ENCODE measurements around the gene BMP8A. TPM values are rescaled to one million over a fixed set of nuclear protein-coding genes. Genes with fewer than 3 reads are reported as not detected.

Gene BMP8A
- total RNA-seq, 1 donor from 2014 or later = 2.9 TPM

GRCh38 chr1:39540504-39541031, 49.1 kb downstream of the BMP8A start:
- Histone ChIP-seq H3K4me3 (no peak overlapping the region), H3K9me3 (no peaks in the 10 kb centered on the region), H3K27ac (no peak overlapping the region), H3K4me1 (no peaks in the 10 kb centered on the region), H3K36me3 (peaks cover 0 to 24% of the 10 kb centered on the region in 2 donors), H3K27me3 (no peaks in the 10 kb centered on the region)
- intact Hi-C loops (cut with DNase I) = no loop called here
- no peak for DNase-seq (ENCODE audit: extremely low spot score in 2 of 2)
- TF ChIP-seq POLR2A (IDR thresholded peaks at IDR 0.05) = no peak
- TF ChIP-seq POLR2AphosphoS5 (IDR thresholded peaks at IDR 0.05; ENCODE audit: insufficient read depth in 1 of 2, low read depth in 1 of 2) = peak in 1 of 2 donors; percentile 60
- no peak for TF ChIP-seq CTCF (IDR thresholded peaks at IDR 0.05)

GRCh38 chr1:39542924-39543323, 51.5 kb downstream of the BMP8A start:
- intact Hi-C loops (cut with DNase I) = no loop called here
- no peaks in the 10 kb centered on the region for H3K4me1 ChIP-seq
- no peak for DNase-seq (ENCODE audit: extremely low spot score in 2 of 2)
- TF ChIP-seq POLR2A (IDR thresholded peaks at IDR 0.05) = no peak
- no peak for TF ChIP-seq CTCF (IDR thresholded peaks at IDR 0.05)
- TF ChIP-seq POLR2AphosphoS5 (IDR thresholded peaks at IDR 0.05; ENCODE audit: insufficient read depth in 1 of 2, low read depth in 1 of 2) = no peak
- no peaks in the 10 kb centered on the region for H3K9me3 ChIP-seq
- peaks cover 0 to 33% of the 10 kb centered on the region in 2 donors for H3K36me3 ChIP-seq
- no peak overlapping the region for H3K4me3 ChIP-seq
- H3K27ac ChIP-seq = no peak overlapping the region
- no peaks in the 10 kb centered on the region for H3K27me3 ChIP-seq

- intact Hi-C loops (cut with DNase I) = no loop called here
- no peaks in the 10 kb centered on the region for H3K9me3 ChIP-seq
- no peak for TF ChIP-seq POLR2AphosphoS5 (IDR thresholded peaks at IDR 0.05; ENCODE audit: insufficient read depth in 1 of 2, low read depth in 1 of 2)
- TF ChIP-seq CTCF (IDR thresholded peaks at IDR 0.05) = no peak
- no peak for TF ChIP-seq POLR2A (IDR thresholded peaks at IDR 0.05)
- H3K4me3 ChIP-seq = no peak overlapping the region
- no peaks in the 10 kb centered on the region for H3K4me1 ChIP-seq
- H3K27ac ChIP-seq = no peak overlapping the region
- H3K36me3 ChIP-seq = peaks cover 0 to 33% of the 10 kb centered on the region in 2 donors
- no peaks in the 10 kb centered on the region for H3K27me3 ChIP-seq
- DNase-seq (ENCODE audit: extremely low spot score in 2 of 2) = no peak
Observed at GRCh38 chr1:39544327-39544726, 52.9 kb downstream of the BMP8A start.

- DNase-seq (ENCODE audit: extremely low spot score in 2 of 2) = no peak
- no peaks in the 10 kb centered on the region for H3K4me1 ChIP-seq
- no peak overlapping the region for H3K27ac ChIP-seq
- intact Hi-C loops (cut with DNase I) = no loop called here
- no peak for TF ChIP-seq POLR2AphosphoS5 (IDR thresholded peaks at IDR 0.05; ENCODE audit: insufficient read depth in 1 of 2, low read depth in 1 of 2)
- no peak for TF ChIP-seq CTCF (IDR thresholded peaks at IDR 0.05)
- TF ChIP-seq POLR2A (IDR thresholded peaks at IDR 0.05) = no peak
- no peak overlapping the region for H3K4me3 ChIP-seq
- no peaks in the 10 kb centered on the region for H3K27me3 ChIP-seq
- H3K9me3 ChIP-seq = no peaks in the 10 kb centered on the region
- H3K36me3 ChIP-seq = peaks cover 0 to 29% of the 10 kb centered on the region in 2 donors
Observed at GRCh38 chr1:39545531-39545930, 54.1 kb downstream of the BMP8A start.

- Histone ChIP-seq H3K4me3 (no peak overlapping the region), H3K4me1 (peaks cover 5% of the 10 kb centered on the region), H3K36me3 (no peaks in the 10 kb centered on the region), H3K27me3 (no peaks in the 10 kb centered on the region), H3K27ac (no peak overlapping the region), H3K9me3 (no peaks in the 10 kb centered on the region)
- intact Hi-C loops (cut with DNase I) = no loop called here
- no peak for DNase-seq (ENCODE audit: extremely low spot score in 2 of 2)
- no peak for TF ChIP-seq CTCF (IDR thresholded peaks at IDR 0.05)
- TF ChIP-seq POLR2AphosphoS5 (IDR thresholded peaks at IDR 0.05; ENCODE audit: insufficient read depth in 1 of 2, low read depth in 1 of 2) = no peak
- no peak for TF ChIP-seq POLR2A (IDR thresholded peaks at IDR 0.05)
Observed at GRCh38 chr1:39554277-39554676, 62.8 kb downstream of the BMP8A start.
